ENCODE data around the gene SPOCK1. TPM values are rescaled to one million over a fixed set of nuclear protein-coding genes. Genes with fewer than 3 reads are reported as not detected.

SPOCK1 gene
- total and polyA plus RNA-seq, 2 donors (not counting 3 experiments of a cell fraction or from before 2014, with no cell fraction given) = 144 to 280 TPM

- no TSS peak for BruUV-seq (replicated peaks)
- Histone ChIP-seq H2AFZ (ENCODE audit: low read depth, low read length) (no peak overlapping the region), H4K20me1 (replicated peaks; ENCODE audit: control insufficient read depth, extremely low read depth, insufficient read depth, low read length) (no peaks in the 10 kb centered on the region), H3K79me2 (ENCODE audit: control insufficient read depth, insufficient read depth, low read length) (peaks cover 51% of the 10 kb centered on the region), H3K27me3 (ENCODE audit: control insufficient read depth in 2 of 2, insufficient read depth in 2 of 2, low read length in 2 of 2) (no peaks in the 10 kb centered on the region), H3K9me1 (replicated peaks; ENCODE audit: control insufficient read depth, extremely low read depth, insufficient read depth, low read length) (no peaks in the 10 kb centered on the region), H3K27ac (ENCODE audit: insufficient read depth, low read depth, low read length) (peak overlapping the region; percentile 7), H3K9ac (replicated peaks; ENCODE audit: extremely low read depth, insufficient read depth, low read length) (no peak overlapping the region), H3K9me3 (replicated peaks; ENCODE audit: control insufficient read depth, insufficient read depth, low read length) (no peaks in the 10 kb centered on the region), H3K4me2 (ENCODE audit: insufficient read depth, low read length) (no peak overlapping the region), H3K36me3 (ENCODE audit: control insufficient read depth in 2 of 2, extremely low read depth in 1 of 2, insufficient read depth in 2 of 2, low read length in 2 of 2) (no peaks in the 10 kb centered on the region), H3K4me3 (replicated peaks in 1 of 3; ENCODE audit: insufficient read depth in 1 of 3, low read depth in 1 of 3, low read length in 3 of 3) (no peak overlapping the region), H3K4me1 (ENCODE audit: control insufficient read depth, extremely low read depth, insufficient read depth, low read length) (peaks cover 55% of the 10 kb centered on the region)
- DNase-seq (ENCODE audit: low read depth, low spot score) = peak; percentile 76
- dilution Hi-C loops (cut with MboI; ENCODE audit: extremely low pct_ligation_motif_present, low sequenced_read_pairs) = no loop called here
- peak; percentile 70 for FAIRE-seq
- ChIA-PET POLR2A (no interaction called here), CTCF (interaction anchor here (0.7 to 10.6 kb wide), 47 partner anchors 8 to 1095 kb away, joined by 3 to 172 read pairs (median 5); partner anchors contain the start of gene SPOCK1)
- intact Hi-C loops (cut with micrococcal nuclease) = loop anchor here (1.0 kb wide), 2 partner anchors 25 to 154 kb away; partner anchors contain the start of gene SPOCK1
- TF ChIP-seq GATA2 (IDR thresholded peaks at IDR 0.05; ENCODE audit: insufficient read depth, insufficient read length, low read depth, low read length) (no peak), CTCF (IDR thresholded peaks at IDR 0.05; ENCODE audit: extremely low read depth in 1 of 2, insufficient read depth in 1 of 2, low read depth in 1 of 2, low read length in 2 of 2) (peak; percentile 73 to 85)
Measured at GRCh38 chr5:137344723-137345322, 154.3 kb downstream of the SPOCK1 start.

- no peaks in the 10 kb centered on the region for H3K9me3 ChIP-seq (replicated peaks; ENCODE audit: control insufficient read depth, insufficient read depth, low read length)
- DNase-seq (ENCODE audit: low read depth, low spot score) = no peak
- peaks cover 47% of the 10 kb centered on the region for H3K79me2 ChIP-seq (ENCODE audit: control insufficient read depth, insufficient read depth, low read length)
- H3K4me3 ChIP-seq (replicated peaks in 1 of 3; ENCODE audit: insufficient read depth in 1 of 3, low read depth in 1 of 3, low read length in 3 of 3) = no peak overlapping the region
- H3K9me1 ChIP-seq (replicated peaks; ENCODE audit: control insufficient read depth, extremely low read depth, insufficient read depth, low read length) = no peaks in the 10 kb centered on the region
- no peaks in the 10 kb centered on the region for H4K20me1 ChIP-seq (replicated peaks; ENCODE audit: control insufficient read depth, extremely low read depth, insufficient read depth, low read length)
- BruUV-seq (replicated peaks) = no TSS peak
- no peak overlapping the region for H2AFZ ChIP-seq (ENCODE audit: low read depth, low read length)
- ChIA-PET CTCF (interaction anchor here (1.0 to 10.6 kb wide), 12 partner anchors 12 to 151 kb away, joined by 3 to 172 read pairs (median 10); partner anchors contain the start of gene SPOCK1), POLR2A (no interaction called here)
- H3K27me3 ChIP-seq (ENCODE audit: control insufficient read depth in 2 of 2, insufficient read depth in 2 of 2, low read length in 2 of 2) = no peaks in the 10 kb centered on the region
- dilution Hi-C loops (cut with MboI; ENCODE audit: extremely low pct_ligation_motif_present, low sequenced_read_pairs) (no loop called here), intact Hi-C loops (cut with micrococcal nuclease) (loop anchor here (1.0 kb wide), 2 partner anchors 24 to 155 kb away; partner anchors contain the start of gene SPOCK1)
- TF ChIP-seq CTCF (IDR thresholded peaks at IDR 0.05; ENCODE audit: extremely low read depth in 1 of 2, insufficient read depth in 1 of 2, low read depth in 1 of 2, low read length in 2 of 2) = no peak
- FAIRE-seq = no peak
- H3K4me2 ChIP-seq (ENCODE audit: insufficient read depth, low read length) = no peak overlapping the region
- no peak overlapping the region for H3K27ac ChIP-seq (ENCODE audit: insufficient read depth, low read depth, low read length)
- H3K4me1 ChIP-seq (ENCODE audit: control insufficient read depth, extremely low read depth, insufficient read depth, low read length) = peaks cover 55% of the 10 kb centered on the region
- H3K9ac ChIP-seq (replicated peaks; ENCODE audit: extremely low read depth, insufficient read depth, low read length) = no peak overlapping the region
- H3K36me3 ChIP-seq (ENCODE audit: control insufficient read depth in 2 of 2, extremely low read depth in 1 of 2, insufficient read depth in 2 of 2, low read length in 2 of 2) = no peaks in the 10 kb centered on the region
Measured at GRCh38 chr5:137344021-137344420, 155.1 kb downstream of the SPOCK1 start.

Data from endothelial cell of umbilical vein (primary cell).